ENCODE data around the gene PRDM1. TPM values are rescaled to one million over a fixed set of nuclear protein-coding genes. Genes with fewer than 3 reads are reported as not detected.

PRDM1 gene
- total RNA-seq, 4 donors from 2014 or later = 1.6 to 2.4 (median 1.9) TPM

- no peak for TF ChIP-seq POLR2A (IDR thresholded peaks at IDR 0.05)
- TF ChIP-seq, protein P1, sequence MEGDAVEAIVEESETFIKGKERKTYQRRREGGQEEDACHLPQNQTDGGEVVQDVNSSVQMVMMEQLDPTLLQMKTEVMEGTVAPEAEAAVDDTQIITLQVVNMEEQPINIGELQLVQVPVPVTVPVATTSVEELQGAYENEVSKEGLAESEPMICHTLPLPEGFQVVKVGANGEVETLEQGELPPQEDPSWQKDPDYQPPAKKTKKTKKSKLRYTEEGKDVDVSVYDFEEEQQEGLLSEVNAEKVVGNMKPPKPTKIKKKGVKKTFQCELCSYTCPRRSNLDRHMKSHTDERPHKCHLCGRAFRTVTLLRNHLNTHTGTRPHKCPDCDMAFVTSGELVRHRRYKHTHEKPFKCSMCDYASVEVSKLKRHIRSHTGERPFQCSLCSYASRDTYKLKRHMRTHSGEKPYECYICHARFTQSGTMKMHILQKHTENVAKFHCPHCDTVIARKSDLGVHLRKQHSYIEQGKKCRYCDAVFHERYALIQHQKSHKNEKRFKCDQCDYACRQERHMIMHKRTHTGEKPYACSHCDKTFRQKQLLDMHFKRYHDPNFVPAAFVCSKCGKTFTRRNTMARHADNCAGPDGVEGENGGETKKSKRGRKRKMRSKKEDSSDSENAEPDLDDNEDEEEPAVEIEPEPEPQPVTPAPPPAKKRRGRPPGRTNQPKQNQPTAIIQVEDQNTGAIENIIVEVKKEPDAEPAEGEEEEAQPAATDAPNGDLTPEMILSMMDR (IDR thresholded peaks at IDR 0.05 in 4 of 5, conservative IDR thresholded peaks at IDR 0.05 in 1 of 5) = no peak
- in situ Hi-C loops (cut with MboI; ENCODE audit: low sequenced_read_pairs in 4 of 4) = no loop called here
- no peaks in the 10 kb centered on the region for H3K27me3 ChIP-seq
- intact Hi-C loops (cut with DNase I; ENCODE audit: low total_unique reads) = no loop called here
- no peak overlapping the region for H3K27ac ChIP-seq
- no peaks in the 10 kb centered on the region for H3K9me3 ChIP-seq
- peaks cover 0 to 11% of the 10 kb centered on the region in 2 donors for H3K4me1 ChIP-seq
- DNase-seq (no peak), ATAC-seq (no peak)
- no peaks in the 10 kb centered on the region for H3K36me3 ChIP-seq
- no peak overlapping the region for H3K4me3 ChIP-seq
Measured at GRCh38 chr6:106143665-106144064, 57.5 kb downstream of the PRDM1 start.

DNA sequence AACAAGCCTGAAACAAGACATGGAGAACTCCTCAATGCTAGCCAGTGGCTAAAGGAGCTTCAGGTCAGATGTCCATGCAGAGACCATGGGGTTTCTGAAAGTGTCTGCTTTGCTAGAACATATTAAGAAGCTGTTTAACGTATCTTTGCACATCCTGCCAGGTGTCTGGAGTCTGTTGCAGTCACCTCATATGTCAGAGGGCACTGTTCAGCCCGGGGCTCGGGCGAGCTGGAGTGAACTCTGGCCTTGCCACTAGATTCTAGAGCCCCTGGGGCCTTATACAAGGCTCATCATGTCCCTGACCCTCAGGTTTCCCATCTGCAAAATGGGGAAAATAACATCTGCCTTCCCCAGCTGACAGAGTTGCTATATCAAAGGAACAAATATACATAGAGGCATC is 59.0 kb downstream of the PRDM1 start:
- Histone ChIP-seq H3K27ac (no peak overlapping the region), H3K4me1 (peaks cover 0 to 11% of the 10 kb centered on the region in 2 donors), H3K4me3 (no peak overlapping the region), H3K9me3 (no peaks in the 10 kb centered on the region), H3K36me3 (no peaks in the 10 kb centered on the region), H3K27me3 (no peaks in the 10 kb centered on the region)
- TF ChIP-seq, protein P1 (IDR thresholded peaks at IDR 0.05 in 4 of 5, conservative IDR thresholded peaks at IDR 0.05 in 1 of 5) = no peak
- TF ChIP-seq POLR2A (IDR thresholded peaks at IDR 0.05) = no peak
- intact Hi-C loops (cut with DNase I; ENCODE audit: low total_unique reads) (no loop called here), in situ Hi-C loops (cut with MboI; ENCODE audit: low sequenced_read_pairs in 4 of 4) (no loop called here)
- no peak for ATAC-seq
- DNase-seq = no peak

- TF ChIP-seq, protein P1 (IDR thresholded peaks at IDR 0.05 in 4 of 5, conservative IDR thresholded peaks at IDR 0.05 in 1 of 5) = no peak
- no peak for TF ChIP-seq POLR2A (IDR thresholded peaks at IDR 0.05)
- no peaks in the 10 kb centered on the region for H3K36me3 ChIP-seq
- intact Hi-C loops (cut with DNase I; ENCODE audit: low total_unique reads) = no loop called here
- H3K4me1 ChIP-seq = peaks cover 0 to 11% of the 10 kb centered on the region in 2 donors
- no peak for ATAC-seq
- no peaks in the 10 kb centered on the region for H3K27me3 ChIP-seq
- no peak for DNase-seq
- H3K9me3 ChIP-seq = no peaks in the 10 kb centered on the region
- no peak overlapping the region for H3K27ac ChIP-seq
- H3K4me3 ChIP-seq = no peak overlapping the region
- in situ Hi-C loops (cut with MboI; ENCODE audit: low sequenced_read_pairs in 4 of 4) = no loop called here
Measured at GRCh38 chr6:106145741-106146227, 59.6 kb downstream of the PRDM1 start.

DNA sequence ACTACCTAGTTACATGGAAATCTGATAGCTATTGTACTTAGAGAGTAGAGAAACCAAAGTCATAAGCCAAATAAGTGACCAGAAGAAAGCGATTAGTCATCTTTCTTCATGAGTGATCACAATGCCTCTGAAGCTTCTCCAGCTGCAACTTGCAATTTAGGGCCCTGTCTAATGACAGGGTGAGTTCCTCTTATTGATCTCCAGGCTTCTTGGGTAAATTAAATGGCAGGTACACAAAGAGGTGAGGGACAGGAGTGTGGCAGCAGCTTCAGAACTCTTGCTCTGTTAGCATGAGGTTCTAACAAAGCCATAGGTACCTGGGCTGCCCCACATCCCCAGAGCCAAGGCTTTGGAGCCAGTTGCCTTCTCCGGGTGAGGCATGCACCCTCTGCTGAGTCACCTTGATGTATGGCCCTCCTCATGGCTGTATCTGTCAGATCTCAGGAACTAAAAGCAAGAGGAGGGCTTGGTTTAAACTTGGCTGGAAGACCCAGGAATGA is 60.8 kb downstream of the PRDM1 start:
- Histone ChIP-seq H3K4me3 (no peak overlapping the region), H3K27me3 (no peaks in the 10 kb centered on the region), H3K27ac (no peak overlapping the region), H3K9me3 (no peaks in the 10 kb centered on the region), H3K4me1 (peaks cover 0 to 3% of the 10 kb centered on the region in 2 donors), H3K36me3 (no peaks in the 10 kb centered on the region)
- intact Hi-C loops (cut with DNase I; ENCODE audit: low total_unique reads) (no loop called here), in situ Hi-C loops (cut with MboI; ENCODE audit: low sequenced_read_pairs in 4 of 4) (no loop called here)
- DNase-seq (no peak), ATAC-seq (no peak)
- TF ChIP-seq, protein P1 (IDR thresholded peaks at IDR 0.05 in 4 of 5, conservative IDR thresholded peaks at IDR 0.05 in 1 of 5) = no peak
- no peak for TF ChIP-seq POLR2A (IDR thresholded peaks at IDR 0.05)

DNA sequence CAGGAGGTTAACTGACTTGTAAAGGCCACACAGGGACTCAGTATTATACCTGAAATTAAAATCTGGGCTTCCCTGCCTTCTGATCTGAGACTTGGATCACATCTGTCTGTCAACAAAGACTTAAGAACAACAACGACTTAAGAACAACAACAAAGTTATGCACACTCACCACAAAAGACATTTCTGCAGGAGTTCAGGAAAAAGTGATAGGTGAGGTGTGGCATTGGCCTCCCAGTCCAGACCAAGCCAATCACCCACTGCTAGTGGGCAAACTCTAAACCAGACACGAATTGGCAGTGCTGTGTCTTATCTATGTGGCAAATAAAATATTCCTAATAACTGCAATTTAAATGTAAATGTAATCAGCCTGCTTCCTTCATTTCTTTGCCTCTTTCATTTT is 61.3 kb downstream of the PRDM1 start:
- no peak for ATAC-seq
- no peaks in the 10 kb centered on the region for H3K27me3 ChIP-seq
- H3K27ac ChIP-seq = no peak overlapping the region
- no peaks in the 10 kb centered on the region for H3K9me3 ChIP-seq
- no peak for DNase-seq
- TF ChIP-seq, protein P1 (IDR thresholded peaks at IDR 0.05 in 4 of 5, conservative IDR thresholded peaks at IDR 0.05 in 1 of 5) = no peak
- no peak for TF ChIP-seq POLR2A (IDR thresholded peaks at IDR 0.05)
- no peaks in the 10 kb centered on the region for H3K36me3 ChIP-seq
- intact Hi-C loops (cut with DNase I; ENCODE audit: low total_unique reads) = no loop called here
- in situ Hi-C loops (cut with MboI; ENCODE audit: low sequenced_read_pairs in 4 of 4) = no loop called here
- H3K4me1 ChIP-seq = no peaks in the 10 kb centered on the region
- H3K4me3 ChIP-seq = no peak overlapping the region

All from gastrocnemius medialis (tissue), 4 donors.